ENCODE measurements around the gene RBP3. TPM values are rescaled to one million over a fixed set of nuclear protein-coding genes. Genes with fewer than 3 reads are reported as not detected.
A peak's percentile ranks its signal among the peaks of the same experiment; 100 is the strongest.

The RBP3 gene
- total RNA-seq, 1 experiment from 2014 or later: not detected

DNA sequence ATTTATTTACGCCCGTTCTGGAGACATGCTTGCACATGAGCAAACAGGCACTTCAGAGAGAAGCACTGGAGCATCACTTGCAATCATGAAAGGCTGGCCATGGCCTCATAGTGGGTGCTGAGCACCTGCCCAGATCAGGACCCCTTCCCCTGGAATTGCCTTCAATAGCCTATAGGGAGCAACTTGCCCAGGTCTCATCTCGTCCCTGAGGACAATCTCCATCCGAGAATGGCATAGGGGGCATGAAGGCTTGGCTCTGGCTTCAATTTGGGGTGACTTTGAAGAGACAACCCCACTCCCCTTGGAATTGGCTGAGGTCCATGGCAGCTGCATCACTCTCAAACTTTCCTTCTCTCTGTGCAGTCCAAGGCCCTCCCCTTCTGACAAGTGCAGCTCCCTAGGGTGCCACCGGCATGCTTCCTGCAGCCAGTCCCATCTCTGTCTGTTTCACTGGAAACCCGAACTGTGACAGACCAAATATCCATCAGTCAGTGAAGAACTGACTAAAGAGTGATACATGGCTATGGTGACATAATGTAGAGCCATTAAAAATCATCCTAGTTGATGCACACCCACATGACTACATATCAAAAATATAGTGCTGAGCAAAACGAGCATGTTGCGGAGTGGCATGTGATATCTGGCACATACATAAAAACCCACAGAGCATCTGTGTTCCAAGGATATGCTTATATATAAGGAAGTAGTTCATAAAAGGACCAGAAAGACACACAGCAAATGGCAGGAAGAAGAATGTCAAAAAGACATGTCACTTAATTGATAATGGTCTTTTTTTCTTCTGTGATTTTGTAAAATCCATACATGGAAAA is 13.5 kb upstream of the RBP3 start:
- H3K4me1 ChIP-seq: no peaks in the 10 kb centered on the region
- TF ChIP-seq, protein P1, sequence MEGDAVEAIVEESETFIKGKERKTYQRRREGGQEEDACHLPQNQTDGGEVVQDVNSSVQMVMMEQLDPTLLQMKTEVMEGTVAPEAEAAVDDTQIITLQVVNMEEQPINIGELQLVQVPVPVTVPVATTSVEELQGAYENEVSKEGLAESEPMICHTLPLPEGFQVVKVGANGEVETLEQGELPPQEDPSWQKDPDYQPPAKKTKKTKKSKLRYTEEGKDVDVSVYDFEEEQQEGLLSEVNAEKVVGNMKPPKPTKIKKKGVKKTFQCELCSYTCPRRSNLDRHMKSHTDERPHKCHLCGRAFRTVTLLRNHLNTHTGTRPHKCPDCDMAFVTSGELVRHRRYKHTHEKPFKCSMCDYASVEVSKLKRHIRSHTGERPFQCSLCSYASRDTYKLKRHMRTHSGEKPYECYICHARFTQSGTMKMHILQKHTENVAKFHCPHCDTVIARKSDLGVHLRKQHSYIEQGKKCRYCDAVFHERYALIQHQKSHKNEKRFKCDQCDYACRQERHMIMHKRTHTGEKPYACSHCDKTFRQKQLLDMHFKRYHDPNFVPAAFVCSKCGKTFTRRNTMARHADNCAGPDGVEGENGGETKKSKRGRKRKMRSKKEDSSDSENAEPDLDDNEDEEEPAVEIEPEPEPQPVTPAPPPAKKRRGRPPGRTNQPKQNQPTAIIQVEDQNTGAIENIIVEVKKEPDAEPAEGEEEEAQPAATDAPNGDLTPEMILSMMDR (IDR thresholded peaks at IDR 0.05; ENCODE audit: insufficient read depth in 1 of 2, low read depth in 1 of 2, low read length in 1 of 2, severe bottlenecking in 1 of 2, unreplicated experiment in 1 of 2): no peak
- Mint-ChIP-seq H3K27ac (ENCODE audit: unreplicated experiment) (no peak overlapping the region), H3K36me3 (ENCODE audit: insufficient read depth, unreplicated experiment) (no peaks in the 10 kb centered on the region), H3K27me3 (ENCODE audit: insufficient read depth, unreplicated experiment) (peaks cover 17% of the 10 kb centered on the region), H3K4me1 (ENCODE audit: low read depth, unreplicated experiment) (no peaks in the 10 kb centered on the region), H3K9me3 (ENCODE audit: unreplicated experiment) (no peaks in the 10 kb centered on the region), H3K4me3 (ENCODE audit: unreplicated experiment) (no peak overlapping the region)
- no peaks in the 10 kb centered on the region for H3K27me3 ChIP-seq (replicated peaks; ENCODE audit: control insufficient read depth, insufficient read depth, low read length)
- no peaks in the 10 kb centered on the region for H3K9me3 ChIP-seq
- intact Hi-C loops (cut with micrococcal nuclease; ENCODE audit: unreplicated experiment): no loop called here
- no peak overlapping the region for H3K4me3 ChIP-seq (ENCODE audit: low read depth, low read length)
- peak in 1 of 2 experiments; percentile 25 for DNase-seq
- ChIA-PET POLR2A (no interaction called here), CTCF (no interaction called here)
- no peaks in the 10 kb centered on the region for H3K36me3 ChIP-seq (ENCODE audit: control insufficient read depth, insufficient read depth, low read length)
- no TSS peak for BruUV-seq (replicated peaks)

DNA sequence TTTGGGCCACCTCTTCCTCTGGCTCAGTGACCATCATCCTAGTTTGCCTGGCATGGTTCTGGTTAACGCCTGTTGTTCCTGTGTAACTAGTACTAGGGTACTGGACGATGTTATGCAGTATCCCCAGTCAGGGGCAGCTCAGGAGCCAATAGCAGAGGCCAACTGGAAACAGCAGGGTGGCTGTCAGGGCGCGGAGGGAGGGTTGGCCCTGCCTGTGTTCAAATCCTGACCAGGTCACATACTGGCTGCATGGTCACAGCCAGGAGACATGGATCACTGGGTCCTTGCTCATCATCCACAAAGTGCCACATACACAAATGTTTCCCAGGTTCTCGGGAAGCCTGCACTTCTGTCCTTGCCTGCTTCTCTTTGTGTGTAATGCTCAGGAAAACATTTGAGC is 12.3 kb upstream of the RBP3 start:
- ChIA-PET CTCF (no interaction called here), POLR2A (no interaction called here)
- no peaks in the 10 kb centered on the region for H3K36me3 ChIP-seq (ENCODE audit: control insufficient read depth, insufficient read depth, low read length)
- Mint-ChIP-seq H3K27me3 (ENCODE audit: insufficient read depth, unreplicated experiment) (peaks cover 24% of the 10 kb centered on the region), H3K4me1 (ENCODE audit: low read depth, unreplicated experiment) (no peaks in the 10 kb centered on the region), H3K9me3 (ENCODE audit: unreplicated experiment) (no peaks in the 10 kb centered on the region), H3K27ac (ENCODE audit: unreplicated experiment) (no peak overlapping the region), H3K36me3 (ENCODE audit: insufficient read depth, unreplicated experiment) (no peaks in the 10 kb centered on the region), H3K4me3 (ENCODE audit: unreplicated experiment) (no peak overlapping the region)
- no peaks in the 10 kb centered on the region for H3K4me1 ChIP-seq
- intact Hi-C loops (cut with micrococcal nuclease; ENCODE audit: unreplicated experiment): no loop called here
- H3K27me3 ChIP-seq (replicated peaks; ENCODE audit: control insufficient read depth, insufficient read depth, low read length): no peaks in the 10 kb centered on the region
- H3K9me3 ChIP-seq: no peaks in the 10 kb centered on the region
- peak in 1 of 2 experiments; percentile 32 for DNase-seq
- no TSS peak for BruUV-seq (replicated peaks)
- TF ChIP-seq, protein P1 (IDR thresholded peaks at IDR 0.05; ENCODE audit: insufficient read depth in 1 of 2, low read depth in 1 of 2, low read length in 1 of 2, severe bottlenecking in 1 of 2, unreplicated experiment in 1 of 2): no peak
- no peak overlapping the region for H3K4me3 ChIP-seq (ENCODE audit: low read depth, low read length)

DNA sequence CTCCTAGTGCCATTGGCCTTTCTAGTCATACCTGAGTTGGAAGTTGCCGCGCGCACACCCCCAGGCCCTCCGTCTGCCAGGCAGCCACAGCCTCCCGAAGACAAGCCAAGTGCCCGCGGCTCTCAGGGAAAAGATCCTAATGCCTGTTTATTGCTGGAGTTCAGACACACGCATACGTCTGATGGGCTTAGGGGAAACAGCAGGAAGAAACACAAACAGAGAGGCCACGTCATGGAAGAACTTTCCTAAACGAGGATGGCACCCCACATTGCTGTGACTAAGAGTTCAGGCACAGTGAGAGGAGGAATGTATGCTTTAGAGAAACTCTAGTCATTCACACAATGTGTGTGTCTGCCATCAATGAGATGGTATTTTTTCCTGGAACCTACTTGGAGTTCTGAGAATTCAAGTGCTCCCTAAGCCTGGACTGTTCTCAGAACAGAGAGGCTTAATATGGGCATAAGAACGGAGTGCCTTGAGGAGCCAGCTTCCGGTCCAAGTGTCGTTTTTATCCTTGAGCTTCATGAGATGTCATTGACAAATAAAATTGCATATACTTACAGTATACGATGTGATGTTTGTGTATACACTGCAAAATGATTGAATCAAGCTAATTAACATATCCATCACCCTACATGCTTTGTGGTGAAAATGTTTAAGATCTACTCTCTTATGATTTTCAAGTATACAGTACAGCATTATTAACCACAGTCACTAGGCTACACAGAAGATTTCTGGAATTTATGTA is 11.6 kb upstream of the RBP3 start:
- peaks cover 28% of the 10 kb centered on the region for H3K27me3 Mint-ChIP-seq (ENCODE audit: insufficient read depth, unreplicated experiment)

More for the DNA sequence above, 11.6 kb upstream of the RBP3 start:
- Mint-ChIP-seq H3K27ac (ENCODE audit: unreplicated experiment) (no peak overlapping the region), H3K4me3 (ENCODE audit: unreplicated experiment) (no peak overlapping the region), H3K36me3 (ENCODE audit: insufficient read depth, unreplicated experiment) (no peaks in the 10 kb centered on the region), H3K4me1 (ENCODE audit: low read depth, unreplicated experiment) (no peaks in the 10 kb centered on the region), H3K9me3 (ENCODE audit: unreplicated experiment) (no peaks in the 10 kb centered on the region)
- H3K9me3 ChIP-seq: no peaks in the 10 kb centered on the region
- ChIA-PET POLR2A (no interaction called here), CTCF (interaction anchor here (0.6 kb wide), 1 partner anchor 25 kb away, joined by 3 read pairs; no protein-coding TSS in a partner anchor)
- no peaks in the 10 kb centered on the region for H3K27me3 ChIP-seq (replicated peaks; ENCODE audit: control insufficient read depth, insufficient read depth, low read length)
- DNase-seq: no peak
- no peaks in the 10 kb centered on the region for H3K4me1 ChIP-seq
- BruUV-seq (replicated peaks): no TSS peak
- H3K4me3 ChIP-seq (ENCODE audit: low read depth, low read length): no peak overlapping the region
- intact Hi-C loops (cut with micrococcal nuclease; ENCODE audit: unreplicated experiment): no loop called here
- no peaks in the 10 kb centered on the region for H3K36me3 ChIP-seq (ENCODE audit: control insufficient read depth, insufficient read depth, low read length)
- TF ChIP-seq, protein P1 (IDR thresholded peaks at IDR 0.05; ENCODE audit: insufficient read depth in 1 of 2, low read depth in 1 of 2, low read length in 1 of 2, severe bottlenecking in 1 of 2, unreplicated experiment in 1 of 2): no peak

Measured in Caco-2 (cell line).